Measurements from ENCODE around the gene SH2D1A. TPM values are rescaled to one million over a fixed set of nuclear protein-coding genes. Genes with fewer than 3 reads are reported as not detected.

Gene SH2D1A
- total and polyA plus RNA-seq, 2 of the 13 experiments (the other 11 are each of a cell fraction or from before 2014, with no cell fraction given): not detected

- TF ChIP-seq STAG1 (CRISPR knock-in tag; IDR thresholded peaks at IDR 0.05): peak; percentile 48
- TF ChIP-seq ISX (CRISPR knock-in tag; conservative IDR thresholded peaks at IDR 0.05): no peak
- TF ChIP-seq TP53 (CRISPR knock-in tag; conservative IDR thresholded peaks at IDR 0.05): no peak
- TF ChIP-seq GATA4 (IDR thresholded peaks at IDR 0.05; ENCODE audit: borderline replicate concordance, low read depth): no peak
- TF ChIP-seq JDP2 (CRISPR knock-in tag; IDR thresholded peaks at IDR 0.05; ENCODE audit: borderline replicate concordance): no peak
- no peak for TF ChIP-seq RXRA (CRISPR knock-in tag; IDR thresholded peaks at IDR 0.05)
- 0 out of 2 replicates have a peak, but pooled peaks have one; percentile 18 for TF ChIP-seq ZNF574 (CRISPR knock-in tag; IDR thresholded peaks at IDR 0.05)
These were observed 42.2 kb downstream of the SH2D1A start (continued) for GRCh38 chrX:124388562-124388961.

- H3K4me3 ChIP-seq (replicated peaks in 1 of 3; ENCODE audit: insufficient read depth in 1 of 3, low read depth in 2 of 3, low read length in 3 of 3): no peak overlapping the region
- BruUV-seq (replicated peaks): no TSS peak
- no peaks in the 10 kb centered on the region for H3K27me3 ChIP-seq (ENCODE audit: control insufficient read depth in 1 of 2, insufficient read depth in 2 of 2, low read length in 2 of 2)
- POLR2A ChIA-PET: no interaction called here
- intact Hi-C loops (cut with micrococcal nuclease; ENCODE audit: unreplicated experiment): no loop called here
- no peak overlapping the region for H3K9ac ChIP-seq (ENCODE audit: insufficient read depth, low read depth, low read length)
- no peak overlapping the region for H3K4me2 ChIP-seq (ENCODE audit: low read depth, low read length)
- no peaks in the 10 kb centered on the region for H4K20me1 ChIP-seq (ENCODE audit: insufficient read depth, low read length)
- no peak overlapping the region for H2AFZ ChIP-seq (ENCODE audit: low read length)
- no peaks in the 10 kb centered on the region for H3K36me3 ChIP-seq (replicated peaks in 1 of 2; ENCODE audit: control insufficient read depth in 1 of 2, insufficient read depth in 2 of 2, low read length in 2 of 2)
- no peak for TF ChIP-seq NPAS2 (CRISPR knock-in tag; IDR thresholded peaks at IDR 0.05; ENCODE audit: borderline replicate concordance)
- TF ChIP-seq ONECUT2 (CRISPR knock-in tag; IDR thresholded peaks at IDR 0.05): no peak
- no peak for TF ChIP-seq SSRP1 (CRISPR knock-in tag; IDR thresholded peaks at IDR 0.05)
- no peak for FAIRE-seq
- DNase-seq (ENCODE audit: low spot score): no peak
- no peak for ATAC-seq
- CTCF ChIA-PET (ENCODE audit: low intra/inter-chr PET ratio, low total read pairs): no interaction called here
- in situ Hi-C loops (cut with HindIII; ENCODE audit: extremely low pct_ligation_motif_present, low pct_unique_long_range_greater_than_20kb): no loop called here
- H3K79me2 ChIP-seq (ENCODE audit: insufficient read depth, low read length): no peaks in the 10 kb centered on the region
- H3K4me1 ChIP-seq (ENCODE audit: insufficient read depth, low read length): no peaks in the 10 kb centered on the region
- no peaks in the 10 kb centered on the region for H3K9me3 ChIP-seq (ENCODE audit: low read length)
- 0% methylated on average over 2 of the region's 3 CpGs for WGBS (ENCODE audit: low lambda C conversion rate)
- H3K27ac ChIP-seq (ENCODE audit: extremely low read length, insufficient read depth, low read length): no peak overlapping the region
These were observed 46.4 kb downstream of the SH2D1A start for GRCh38 chrX:124392794-124393193.

Measured in HepG2 (cell line).